ENCODE results near the gene NHSL2.

DNA sequence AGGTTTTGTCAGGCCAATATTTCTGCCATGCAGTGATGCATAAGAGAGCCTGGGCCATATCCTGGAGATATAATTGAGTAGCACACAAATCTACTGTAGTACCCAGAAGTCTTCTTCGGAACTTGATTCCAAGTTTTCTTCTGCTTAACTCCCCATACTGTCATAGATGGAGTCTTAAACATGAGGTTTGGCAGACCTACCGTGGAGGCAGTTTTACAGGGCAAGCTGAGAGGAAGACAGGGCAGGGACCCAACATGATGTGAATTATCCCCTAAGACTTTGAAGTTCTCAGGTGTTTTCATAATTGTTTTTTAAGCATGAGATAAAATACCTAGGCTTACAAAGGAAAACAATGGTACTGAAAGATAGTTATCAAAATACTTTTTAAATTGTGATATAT, 18.2 kb downstream of the NHSL2 start:
- TF ChIP-seq YY1 (IDR thresholded peaks at IDR 0.05; ENCODE audit: insufficient read depth, insufficient read length) (no peak), ZNF274 (IDR thresholded peaks at IDR 0.05; ENCODE audit: low read depth, low read length) (no peak)

All from NT2/D1 (cell line).